ENCODE results near the gene SH3RF3.

DNA sequence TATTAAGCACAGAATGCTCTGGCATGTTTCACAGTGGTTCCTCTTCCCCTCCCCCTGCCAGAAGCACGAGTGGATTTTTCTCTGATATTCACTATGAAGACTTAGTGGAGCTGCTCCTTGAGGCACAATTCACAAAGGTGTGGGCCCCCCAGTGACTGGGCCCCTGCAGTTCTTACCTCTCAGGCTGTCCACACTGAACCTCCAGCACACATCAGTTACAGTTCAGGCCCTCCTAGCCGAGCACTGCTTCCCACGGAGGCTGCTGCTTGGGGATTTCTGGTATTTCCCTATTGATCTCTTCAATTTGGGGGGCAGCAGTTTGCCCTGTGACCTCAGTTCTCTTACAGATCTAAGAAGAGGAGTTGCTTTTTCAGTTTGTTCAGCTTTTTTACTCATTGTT is 236.1 kb downstream of the SH3RF3 start:
- TF ChIP-seq, protein P1, sequence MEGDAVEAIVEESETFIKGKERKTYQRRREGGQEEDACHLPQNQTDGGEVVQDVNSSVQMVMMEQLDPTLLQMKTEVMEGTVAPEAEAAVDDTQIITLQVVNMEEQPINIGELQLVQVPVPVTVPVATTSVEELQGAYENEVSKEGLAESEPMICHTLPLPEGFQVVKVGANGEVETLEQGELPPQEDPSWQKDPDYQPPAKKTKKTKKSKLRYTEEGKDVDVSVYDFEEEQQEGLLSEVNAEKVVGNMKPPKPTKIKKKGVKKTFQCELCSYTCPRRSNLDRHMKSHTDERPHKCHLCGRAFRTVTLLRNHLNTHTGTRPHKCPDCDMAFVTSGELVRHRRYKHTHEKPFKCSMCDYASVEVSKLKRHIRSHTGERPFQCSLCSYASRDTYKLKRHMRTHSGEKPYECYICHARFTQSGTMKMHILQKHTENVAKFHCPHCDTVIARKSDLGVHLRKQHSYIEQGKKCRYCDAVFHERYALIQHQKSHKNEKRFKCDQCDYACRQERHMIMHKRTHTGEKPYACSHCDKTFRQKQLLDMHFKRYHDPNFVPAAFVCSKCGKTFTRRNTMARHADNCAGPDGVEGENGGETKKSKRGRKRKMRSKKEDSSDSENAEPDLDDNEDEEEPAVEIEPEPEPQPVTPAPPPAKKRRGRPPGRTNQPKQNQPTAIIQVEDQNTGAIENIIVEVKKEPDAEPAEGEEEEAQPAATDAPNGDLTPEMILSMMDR (IDR thresholded peaks at IDR 0.05), result no peak
- TF ChIP-seq EP300 (IDR thresholded peaks at IDR 0.05), result no peak
